Lower lobe of right lung (tissue), 2 donors: ENCODE measurements around the gene ORC1. TPM values are rescaled to one million over a fixed set of nuclear protein-coding genes. Genes with fewer than 3 reads are reported as not detected.

Source experiments
- ATAC-seq, 2 donors: fragments of 200-7000 bp; cut with Tn5 transposase; one replicate each; pipeline ENCODE4 v1.9.1; 2020 to 2022; ENCODE audit warnings: mild to moderate bottlenecking in 2 of 2, moderate library complexity in 2 of 2
- DNase-seq: peaks from one replicate; pipeline ENCODE4 v3.0.0-alpha.2; 2020
- H3K27ac ChIP-seq: fragments of 200-600 bp; one replicate; pipeline ENCODE4 v1.8.0; 2022
- H3K27me3 ChIP-seq: fragments of 200-600 bp; one replicate; pipeline ENCODE4 v1.8.0; 2022; ENCODE audit warnings: low read depth
- H3K36me3 ChIP-seq: fragments of 200-600 bp; one replicate; pipeline ENCODE4 v1.8.0; 2022; ENCODE audit warnings: mild to moderate bottlenecking
- H3K4me1 ChIP-seq: fragments of 200-600 bp; one replicate; pipeline ENCODE4 v1.8.0; 2022
- H3K4me3 ChIP-seq: fragments of 200-600 bp; one replicate; pipeline ENCODE4 v1.8.0; 2022; ENCODE audit warnings: mild to moderate bottlenecking
- H3K9me3 ChIP-seq: fragments of 200-600 bp; one replicate; pipeline ENCODE4 v1.8.0; 2022
- intact Hi-C: fragments of 100-400 bp; cut with DNase I; formaldehyde crosslinking; loops from one replicate; pipeline ENCODE4 v1.11.0; 2022
- total RNA-seq: library from RNA; stranded (reverse); fragmentation: NEBNext Ultra II Directional; extraction: Animal tissue kit (Norgen Biotek cat#: 25700); gene quantifications from one replicate; pipeline ENCODE4 v1.2.1, GENCODE V29; 2021
- TF ChIP-seq, protein P1 (sequence below): fragments of 200-600 bp; IDR thresholded peaks from one replicate; pipeline ENCODE4 v1.8.0; 2022; ENCODE audit warnings: antibody characterized with exemption, mild to moderate bottlenecking
- donor health status: DM: no; HTN: yes; CAD: no; lungs with severe emphysema.

Gene ORC1
- total RNA-seq, 1 donor from 2014 or later, result 0.68 TPM

DNA sequence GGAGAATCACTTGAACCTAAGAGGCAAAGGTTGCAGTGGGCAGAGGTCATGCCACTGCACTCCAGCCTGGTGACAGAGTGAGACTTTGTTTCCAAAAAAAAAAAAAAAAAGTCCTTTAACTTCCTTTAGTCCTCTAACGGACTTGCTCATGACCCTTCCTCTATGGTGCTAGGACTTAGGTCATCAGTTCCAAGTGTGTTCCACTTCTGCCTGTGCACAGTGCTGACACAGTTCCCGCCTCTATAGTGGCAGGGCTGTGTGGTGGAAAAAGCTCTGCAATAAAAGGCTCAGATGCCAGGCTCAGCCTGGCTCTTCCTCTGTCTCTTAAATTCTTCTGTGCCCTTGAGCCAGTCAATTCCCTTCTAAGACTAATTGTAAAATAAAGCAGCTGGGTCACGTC lies 60.2 kb downstream of the ORC1 start:
- intact Hi-C loops, result no loop called here
- no peak overlapping the region for H3K4me3 ChIP-seq
- H3K27ac ChIP-seq, result no peak overlapping the region
- H3K4me1 ChIP-seq, result no peaks in the 10 kb centered on the region
- TF ChIP-seq, protein P1, sequence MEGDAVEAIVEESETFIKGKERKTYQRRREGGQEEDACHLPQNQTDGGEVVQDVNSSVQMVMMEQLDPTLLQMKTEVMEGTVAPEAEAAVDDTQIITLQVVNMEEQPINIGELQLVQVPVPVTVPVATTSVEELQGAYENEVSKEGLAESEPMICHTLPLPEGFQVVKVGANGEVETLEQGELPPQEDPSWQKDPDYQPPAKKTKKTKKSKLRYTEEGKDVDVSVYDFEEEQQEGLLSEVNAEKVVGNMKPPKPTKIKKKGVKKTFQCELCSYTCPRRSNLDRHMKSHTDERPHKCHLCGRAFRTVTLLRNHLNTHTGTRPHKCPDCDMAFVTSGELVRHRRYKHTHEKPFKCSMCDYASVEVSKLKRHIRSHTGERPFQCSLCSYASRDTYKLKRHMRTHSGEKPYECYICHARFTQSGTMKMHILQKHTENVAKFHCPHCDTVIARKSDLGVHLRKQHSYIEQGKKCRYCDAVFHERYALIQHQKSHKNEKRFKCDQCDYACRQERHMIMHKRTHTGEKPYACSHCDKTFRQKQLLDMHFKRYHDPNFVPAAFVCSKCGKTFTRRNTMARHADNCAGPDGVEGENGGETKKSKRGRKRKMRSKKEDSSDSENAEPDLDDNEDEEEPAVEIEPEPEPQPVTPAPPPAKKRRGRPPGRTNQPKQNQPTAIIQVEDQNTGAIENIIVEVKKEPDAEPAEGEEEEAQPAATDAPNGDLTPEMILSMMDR, result no peak
- no peak for DNase-seq
- H3K9me3 ChIP-seq, result no peaks in the 10 kb centered on the region
- H3K36me3 ChIP-seq, result peaks cover 33% of the 10 kb centered on the region
- H3K27me3 ChIP-seq, result no peaks in the 10 kb centered on the region
- ATAC-seq, result no peak

DNA sequence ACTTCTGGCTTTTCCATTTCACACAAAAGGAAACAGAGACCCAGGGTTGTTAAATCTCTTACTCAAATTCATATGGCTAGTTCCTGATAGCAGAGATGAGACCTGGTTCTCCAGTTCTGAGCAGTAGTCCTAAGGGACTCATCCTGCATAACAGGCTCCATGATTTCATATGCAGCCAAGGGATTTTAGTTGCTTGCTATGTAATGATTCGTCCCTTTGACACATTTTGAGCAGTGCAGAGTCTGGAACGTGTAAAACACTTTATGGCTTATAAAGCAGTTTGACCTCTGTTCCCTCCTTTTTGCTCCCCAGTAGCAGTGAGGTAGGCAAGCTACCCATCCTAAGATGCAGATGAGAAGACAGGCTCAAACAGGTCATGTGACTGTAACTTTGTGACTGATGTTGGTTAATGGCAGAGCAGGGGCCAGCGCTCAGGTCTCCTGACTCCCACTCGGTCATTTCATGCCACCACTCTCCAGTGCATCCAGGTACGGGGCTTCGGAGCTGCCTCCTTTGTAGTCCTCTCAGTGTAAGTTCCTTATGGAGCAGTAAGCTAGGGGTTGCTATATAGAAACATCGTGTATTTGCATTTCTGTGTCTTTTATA lies 62.5 kb downstream of the ORC1 start:
- Histone ChIP-seq H3K9me3 (no peaks in the 10 kb centered on the region), H3K4me1 (no peaks in the 10 kb centered on the region), H3K27ac (no peak overlapping the region), H3K36me3 (peaks cover 37% of the 10 kb centered on the region), H3K27me3 (no peaks in the 10 kb centered on the region), H3K4me3 (no peak overlapping the region)
- DNase-seq (no peak), ATAC-seq (no peak)
- intact Hi-C loops, result no loop called here
- TF ChIP-seq, protein P1, result no peak

DNA sequence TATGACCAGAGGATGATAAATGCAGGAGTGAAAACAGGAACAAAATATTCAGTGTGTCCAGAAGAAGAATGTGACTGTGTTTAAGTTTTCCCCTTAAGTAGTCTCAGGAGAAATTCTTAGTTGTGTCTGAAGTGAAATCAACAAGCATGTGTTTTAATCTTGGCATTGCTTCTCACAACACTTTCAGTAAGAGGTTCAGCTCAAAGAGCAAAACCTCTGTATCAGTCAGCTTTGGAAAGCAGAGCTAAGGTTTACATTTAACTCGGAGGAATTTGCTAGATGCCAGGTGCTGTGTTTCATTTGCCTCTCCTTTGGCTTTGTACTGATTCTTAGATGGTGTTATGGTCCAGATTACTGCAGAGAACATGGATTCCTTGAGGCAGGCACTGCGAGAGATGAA lies 66.8 kb downstream of the ORC1 start:
- no peaks in the 10 kb centered on the region for H3K9me3 ChIP-seq
- H3K27me3 ChIP-seq, result no peaks in the 10 kb centered on the region
- no peaks in the 10 kb centered on the region for H3K4me1 ChIP-seq
- TF ChIP-seq, protein P1, result no peak
- peak in 1 of 2 donors; percentile 64 for ATAC-seq
- peaks cover 32% of the 10 kb centered on the region for H3K36me3 ChIP-seq
- no peak overlapping the region for H3K4me3 ChIP-seq
- H3K27ac ChIP-seq, result no peak overlapping the region
- DNase-seq, result no peak
- intact Hi-C loops, result no loop called here

DNA sequence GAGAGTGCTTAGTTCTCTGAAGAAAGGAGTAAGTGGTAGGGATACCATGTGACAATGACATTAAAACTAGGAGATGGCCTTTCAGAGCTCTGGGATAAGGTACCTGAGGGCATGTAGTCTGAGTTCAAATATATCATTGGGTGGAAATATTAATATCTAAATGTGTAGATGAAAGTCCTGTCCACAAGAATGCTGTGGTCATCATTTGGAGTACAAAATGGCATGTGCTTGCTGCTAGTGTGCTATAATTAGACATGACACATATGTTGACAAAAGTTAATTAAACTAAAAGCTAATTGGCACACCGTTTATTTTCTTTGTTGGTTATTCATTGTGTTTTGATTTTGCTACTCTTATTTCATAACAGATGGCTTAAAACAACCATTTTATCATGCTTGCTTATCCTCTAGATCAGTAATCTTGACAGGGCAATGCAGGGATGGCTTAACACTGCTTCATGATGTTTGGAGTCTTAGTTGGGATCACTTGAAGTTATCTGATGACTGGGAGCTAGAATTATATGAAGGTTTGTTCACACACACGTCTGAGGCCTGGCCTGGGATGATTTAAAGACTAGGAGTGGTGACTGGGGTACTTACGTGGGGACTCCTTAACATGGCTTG lies 69.2 kb downstream of the ORC1 start:
- Histone ChIP-seq H3K4me3 (no peak overlapping the region), H3K27ac (no peak overlapping the region), H3K4me1 (no peaks in the 10 kb centered on the region), H3K36me3 (peaks cover 29% of the 10 kb centered on the region), H3K9me3 (no peaks in the 10 kb centered on the region), H3K27me3 (no peaks in the 10 kb centered on the region)
- DNase-seq (no peak), ATAC-seq (no peak)
- intact Hi-C loops, result no loop called here
- TF ChIP-seq, protein P1, result no peak

DNA sequence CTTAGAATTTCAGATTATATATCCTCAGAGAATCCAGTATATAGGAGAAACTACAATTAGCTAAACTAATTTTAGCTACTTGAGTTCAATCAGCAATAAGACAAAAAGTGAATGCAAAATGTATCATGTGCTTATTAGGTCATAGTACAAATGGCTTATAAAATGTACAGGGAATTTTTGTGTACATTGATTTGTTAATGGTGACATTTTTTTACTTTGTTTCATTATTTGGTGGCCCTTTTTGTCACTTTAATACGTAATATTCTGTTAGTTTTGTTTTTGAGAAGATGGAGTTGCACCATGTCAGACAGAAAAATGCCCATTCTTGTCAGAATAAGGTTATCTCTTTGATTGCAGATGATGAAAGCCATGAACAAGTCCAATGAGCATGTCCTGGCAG lies 71.8 kb downstream of the ORC1 start:
- Histone ChIP-seq H3K4me3 (no peak overlapping the region), H3K4me1 (no peaks in the 10 kb centered on the region), H3K36me3 (peaks cover 11% of the 10 kb centered on the region), H3K27me3 (no peaks in the 10 kb centered on the region), H3K9me3 (no peaks in the 10 kb centered on the region), H3K27ac (no peak overlapping the region)
- no peak for DNase-seq
- TF ChIP-seq, protein P1, result no peak
- intact Hi-C loops, result no loop called here
- no peak for ATAC-seq
